Hindlimb muscle (tissue), 1 donor: Measurements from ENCODE around the gene TRIM44. TPM values are rescaled to one million over a fixed set of nuclear protein-coding genes. Genes with fewer than 3 reads are reported as not detected.
A peak's percentile ranks its signal among the peaks of the same experiment; 100 is the strongest.

Experiments used
- DNase-seq: peaks from one replicate; pipeline ENCODE4 v3.0.0-alpha.2; 2013
- polyA plus RNA-seq: library from polyadenylated mRNA; unstranded; fragments of 120-200 nt; gene quantifications from one replicate; pipeline ENCODE4 v1.2.1, GENCODE V29; 2013; ENCODE audit not compliant: insufficient read length

The TRIM44 gene
- 38.9 TPM for polyA plus RNA-seq

GRCh38 chr11:35662649-35663407 lies at the start of gene TRIM44:
TRIM44 (plus strand) TSS chr11:35662775; CDS start chr11:35663112, 337 bp downstream.
- peak; percentile 83 for DNase-seq

GRCh38 chr11:35614939-35615569 lies 47.5 kb upstream of the TRIM44 start:
- DNase-seq: no peak

GRCh38 chr11:35615921-35616900 lies 46.4 kb upstream of the TRIM44 start:
- peak; percentile 61 for DNase-seq

- no peak for DNase-seq
Measured at GRCh38 chr11:35617316-35617686, 45.3 kb upstream of the TRIM44 start.

- peak; percentile 74 for DNase-seq
Measured at GRCh38 chr11:35617687-35618496, 44.7 kb upstream of the TRIM44 start, which contains the start of gene FJX1. FJX1 (plus strand) TSS chr11:35618460; CDS start chr11:35618637, 177 bp downstream.

- no peak for DNase-seq
Measured at GRCh38 chr11:35618497-35619115, 44.0 kb upstream of the TRIM44 start.

GRCh38 chr11:35619116-35619854 lies 43.3 kb upstream of the TRIM44 start:
- DNase-seq: peak; percentile 74

- DNase-seq: no peak
Measured at GRCh38 chr11:35619855-35620640, 42.5 kb upstream of the TRIM44 start.

- DNase-seq: no peak
Measured at GRCh38 chr11:35620795-35621194, 41.8 kb upstream of the TRIM44 start.

GRCh38 chr11:35621620-35622019 lies 41.0 kb upstream of the TRIM44 start:
- DNase-seq: no peak

- DNase-seq: no peak
Measured at GRCh38 chr11:35622070-35622469, 40.5 kb upstream of the TRIM44 start.

GRCh38 chr11:35623621-35624168 lies 38.9 kb upstream of the TRIM44 start:
- DNase-seq: no peak

- DNase-seq: no peak
Measured at GRCh38 chr11:35624316-35624715, 38.3 kb upstream of the TRIM44 start.

GRCh38 chr11:35624781-35625180 lies 37.8 kb upstream of the TRIM44 start:
- DNase-seq: no peak

GRCh38 chr11:35626501-35626900 lies 36.1 kb upstream of the TRIM44 start:
- no peak for DNase-seq

GRCh38 chr11:35629511-35629910 lies 33.1 kb upstream of the TRIM44 start:
- DNase-seq: no peak

- DNase-seq: no peak
Measured at GRCh38 chr11:35629914-35630313, 32.7 kb upstream of the TRIM44 start.

- no peak for DNase-seq
Measured at GRCh38 chr11:35631891-35632290, 30.7 kb upstream of the TRIM44 start.

- no peak for DNase-seq
Measured at GRCh38 chr11:35632301-35632700, 30.3 kb upstream of the TRIM44 start.
